NB4 (cell line): ENCODE data around the gene AVL9.
A peak's percentile ranks its signal among the peaks of the same experiment; 100 is the strongest.

Source experiments
- DNase-seq: peaks from one replicate; pipeline ENCODE4 v3.0.0; 2010; ENCODE audit warnings: low read depth
- H3K4me3 ChIP-seq: one replicate; pipeline ENCODE4 v1.5.1; 2011; ENCODE audit warnings: mild to moderate bottlenecking, low read depth, low read length, moderate library complexity
- CTCF ChIP-seq: IDR thresholded peaks from one replicate; pipeline ENCODE4 v1.5.1; 2012; ENCODE audit warnings: low read depth, low read length
- MYC ChIP-seq: IDR thresholded peaks from 2 replicates; pipeline ENCODE4 v1.6.1; 2011; ENCODE audit warnings: low read depth, low read length
- POLR2A ChIP-seq: IDR thresholded peaks from 2 replicates; pipeline ENCODE4 v1.6.1; 2011; ENCODE audit warnings: mild to moderate bottlenecking; ENCODE audit not compliant: insufficient read length; ENCODE audit errors: extremely low read depth
- TF ChIP-seq, protein P1 (sequence below): IDR thresholded peaks from 2 replicates; pipeline ENCODE4 v1.6.1; 2011; ENCODE audit warnings: low read depth, low read length

The AVL9 gene

GRCh38 chr7:32500922-32501341 is 5.6 kb downstream of the AVL9 start:
- DNase-seq: peak; percentile 88
- H3K4me3 ChIP-seq: peak overlapping the region; percentile 37
- no peak for TF ChIP-seq POLR2A
- TF ChIP-seq, protein P1, sequence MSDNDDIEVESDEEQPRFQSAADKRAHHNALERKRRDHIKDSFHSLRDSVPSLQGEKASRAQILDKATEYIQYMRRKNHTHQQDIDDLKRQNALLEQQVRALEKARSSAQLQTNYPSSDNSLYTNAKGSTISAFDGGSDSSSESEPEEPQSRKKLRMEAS: no peak
- TF ChIP-seq MYC: no peak
- TF ChIP-seq CTCF: no peak

- peak overlapping the region; percentile 37 for H3K4me3 ChIP-seq
- TF ChIP-seq, protein P1: no peak
- TF ChIP-seq MYC (no peak), POLR2A (no peak), CTCF (no peak)
- DNase-seq: no peak
These were observed 6.2 kb downstream of the AVL9 start for GRCh38 chr7:32501522-32501921.

GRCh38 chr7:32502728-32503127 is 7.4 kb downstream of the AVL9 start:
- H3K4me3 ChIP-seq: no peak overlapping the region
- TF ChIP-seq POLR2A: no peak
- no peak for TF ChIP-seq MYC
- TF ChIP-seq CTCF: no peak
- TF ChIP-seq, protein P1: no peak
- no peak for DNase-seq

DNA sequence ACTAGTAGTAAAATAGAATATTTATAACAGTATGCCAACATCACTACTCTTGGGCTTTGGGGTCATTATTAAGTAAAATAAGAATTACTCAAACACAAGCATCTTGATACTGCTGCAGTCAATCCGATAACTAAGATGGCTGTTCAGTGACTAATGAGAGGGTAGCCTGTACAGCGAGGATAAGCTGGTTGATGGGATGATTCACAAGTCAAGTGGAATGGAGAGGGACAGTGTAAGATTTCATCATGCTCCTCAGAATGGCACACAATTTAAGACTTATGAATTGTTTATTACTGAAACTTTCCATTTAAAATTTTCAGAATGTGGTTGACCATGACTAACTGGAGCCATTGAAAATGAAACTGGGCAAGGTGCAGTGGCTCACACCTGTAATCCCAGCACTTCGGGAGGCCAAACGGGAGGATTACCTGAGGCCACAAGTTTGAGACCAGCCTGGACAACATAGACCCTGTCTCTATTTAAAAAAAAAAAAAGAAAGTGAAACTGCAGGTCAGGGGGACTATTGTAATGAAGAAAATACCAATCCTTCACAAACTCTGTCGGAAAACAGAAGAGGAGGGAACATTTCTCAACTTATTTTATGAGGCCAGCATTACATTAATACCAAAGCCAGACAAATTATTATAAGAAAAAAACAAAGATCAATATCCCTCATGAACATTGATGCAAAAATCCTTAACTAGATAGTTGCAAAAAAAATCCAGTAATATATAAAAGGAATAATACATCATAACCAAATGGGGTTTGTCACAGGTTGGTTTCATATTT is 11.2 kb downstream of the AVL9 start:
- peak; percentile 88 for DNase-seq
- no peak for TF ChIP-seq POLR2A
- no peak for TF ChIP-seq MYC
- no peak for TF ChIP-seq CTCF
- TF ChIP-seq, protein P1: no peak
- H3K4me3 ChIP-seq: no peak overlapping the region

- no peak for DNase-seq
- TF ChIP-seq MYC (no peak), POLR2A (no peak), CTCF (no peak)
- TF ChIP-seq, protein P1: no peak
- no peak overlapping the region for H3K4me3 ChIP-seq
These were observed 12.1 kb downstream of the AVL9 start for GRCh38 chr7:32507414-32507813.
